ENCODE data around the gene ASAP2. TPM values are rescaled to one million over a fixed set of nuclear protein-coding genes. Genes with fewer than 3 reads are reported as not detected.

Gene ASAP2
- total RNA-seq, 1 donor from 2014 or later: 29.5 TPM

GRCh38 chr2:9355270-9355669, 148.7 kb downstream of the ASAP2 start:
- no peak for DNase-seq

GRCh38 chr2:9355716-9356115, 149.1 kb downstream of the ASAP2 start:
- no peak for DNase-seq

GRCh38 chr2:9356261-9356660, 149.6 kb downstream of the ASAP2 start:
- no peak for DNase-seq

GRCh38 chr2:9358846-9359245, 152.2 kb downstream of the ASAP2 start:
- DNase-seq: no peak

- no peak for DNase-seq
These were observed 152.9 kb downstream of the ASAP2 start for GRCh38 chr2:9359463-9359862.

- no peak for DNase-seq
These were observed 153.5 kb downstream of the ASAP2 start for GRCh38 chr2:9360110-9360509.

- no peak for DNase-seq
These were observed 154.1 kb downstream of the ASAP2 start for GRCh38 chr2:9360701-9361100.

- DNase-seq: no peak
These were observed 157.8 kb downstream of the ASAP2 start for GRCh38 chr2:9364373-9364772.

- no peak for DNase-seq
These were observed 158.3 kb downstream of the ASAP2 start for GRCh38 chr2:9364791-9365497.

- no peak for DNase-seq
These were observed 158.9 kb downstream of the ASAP2 start for GRCh38 chr2:9365498-9366019.

GRCh38 chr2:9366026-9366425, 159.4 kb downstream of the ASAP2 start:
- no peak for DNase-seq

GRCh38 chr2:9370746-9371145, 164.1 kb downstream of the ASAP2 start:
- DNase-seq: no peak

- no peak for DNase-seq
These were observed 166.4 kb downstream of the ASAP2 start for GRCh38 chr2:9373047-9373446.

GRCh38 chr2:9373476-9373875, 166.9 kb downstream of the ASAP2 start:
- DNase-seq: no peak

GRCh38 chr2:9374071-9374730, 167.6 kb downstream of the ASAP2 start:
- no peak for DNase-seq

- no peak for DNase-seq
These were observed 169.3 kb downstream of the ASAP2 start for GRCh38 chr2:9375857-9376428.

GRCh38 chr2:9377461-9378097, 171.0 kb downstream of the ASAP2 start:
- no peak for DNase-seq

- peak; percentile 36 for DNase-seq
These were observed 172.1 kb downstream of the ASAP2 start for GRCh38 chr2:9378433-9379390.

GRCh38 chr2:9379391-9379755, 172.8 kb downstream of the ASAP2 start:
- no peak for DNase-seq

GRCh38 chr2:9380702-9381628, 174.4 kb downstream of the ASAP2 start:
- peak; percentile 59 for DNase-seq
